GM23338 (cell line): ENCODE results near the gene CUEDC1. TPM values are rescaled to one million over a fixed set of nuclear protein-coding genes. Genes with fewer than 3 reads are reported as not detected.
A peak's percentile ranks its signal among the peaks of the same experiment; 100 is the strongest.

Source experiments
- ATAC-seq: fragments of 200-7000 bp; cut with Tn5 transposase; 3 replicates; pipeline ENCODE4 v1.9.1; 2020
- DNase-seq: peaks from one replicate; pipeline ENCODE4 v3.0.0-alpha.2; 2015; ENCODE audit warnings: low spot score
- H2AFZ ChIP-seq: fragments of 200-600 bp; sonication (generic); 2 replicates; pipeline ENCODE4 v1.8.0; 2016; ENCODE audit warnings: antibody characterized with exemption, mild to moderate bottlenecking, moderate library complexity
- H3F3A ChIP-seq: fragments of 200-600 bp; sonication (generic); replicated peaks from 2 replicates; pipeline ENCODE4 v1.8.0; 2017; ENCODE audit warnings: antibody characterized with exemption, mixed run types, low read depth
- H3K27ac ChIP-seq: fragments of 200-600 bp; sonication (generic); 2 replicates; pipeline ENCODE4 v1.6.1; 2016; ENCODE audit warnings: low read depth
- H3K27me3 ChIP-seq: fragments of 200-600 bp; sonication (generic); 2 replicates; pipeline ENCODE4 v1.8.0; 2016; ENCODE audit warnings: mild to moderate bottlenecking, mixed run types, moderate library complexity; ENCODE audit not compliant: insufficient read depth
- H3K36me3 ChIP-seq: fragments of 200-600 bp; sonication (generic); 2 replicates; pipeline ENCODE4 v1.8.0; 2016; ENCODE audit warnings: mild to moderate bottlenecking; ENCODE audit not compliant: insufficient read depth
- H3K4me1 ChIP-seq: fragments of 200-600 bp; sonication (generic); 2 replicates; pipeline ENCODE4 v1.8.0; 2016; ENCODE audit warnings: mild to moderate bottlenecking, moderate library complexity; ENCODE audit not compliant: insufficient read depth
- H3K4me2 ChIP-seq: fragments of 200-600 bp; sonication (generic); 2 replicates; pipeline ENCODE4 v1.7.1; 2017; ENCODE audit warnings: mixed run types
- H3K4me3 ChIP-seq: fragments of 200-600 bp; sonication (generic); 2 replicates; pipeline ENCODE4 v1.6.1; 2016; ENCODE audit warnings: mixed run types
- H3K79me2 ChIP-seq: fragments of 200-600 bp; sonication (generic); replicated peaks from 2 replicates; pipeline ENCODE4 v1.8.0; 2017; ENCODE audit warnings: mild to moderate bottlenecking; ENCODE audit not compliant: insufficient read depth
- H3K9me2 ChIP-seq: fragments of 200-600 bp; sonication (generic); 2 replicates; pipeline ENCODE4 v1.8.0; 2017; ENCODE audit not compliant: insufficient read depth
- H4K20me1 ChIP-seq: fragments of 200-600 bp; sonication (generic); replicated peaks from 2 replicates; pipeline ENCODE4 v1.8.0; 2017; ENCODE audit warnings: mild to moderate bottlenecking; ENCODE audit not compliant: insufficient read depth
- H3K27ac Mint-ChIP-seq: 2 replicates; pipeline ENCODE4 v1.8.0; 2020; ENCODE audit warnings: inconsistent platforms, mild to moderate bottlenecking, moderate library complexity, mixed read lengths
- H3K27me3 Mint-ChIP-seq: 3 replicates; pipeline ENCODE4 v1.8.0; 2022; ENCODE audit warnings: low read depth, mild to moderate bottlenecking, moderate library complexity, mixed read lengths, inconsistent platforms; ENCODE audit not compliant: insufficient read depth, poor library complexity
- H3K36me3 Mint-ChIP-seq: 3 replicates; pipeline ENCODE4 v1.8.0; 2021; ENCODE audit warnings: low read depth, mild to moderate bottlenecking, inconsistent platforms, moderate library complexity, mixed read lengths
- H3K4me1 Mint-ChIP-seq: 3 replicates; pipeline ENCODE4 v1.8.0; 2020; ENCODE audit warnings: mild to moderate bottlenecking, inconsistent platforms, mixed read lengths
- H3K4me3 Mint-ChIP-seq: 3 replicates; pipeline ENCODE4 v1.8.0; 2021; ENCODE audit warnings: moderate library complexity, mild to moderate bottlenecking, inconsistent platforms, mixed read lengths
- H3K9me3 Mint-ChIP-seq: 3 replicates; pipeline ENCODE4 v1.8.0; 2020; ENCODE audit warnings: moderate library complexity, mild to moderate bottlenecking, inconsistent platforms, mixed read lengths
- CREB1 ChIP-seq: fragments of 250-450 bp; sonication (Bioruptor Pico); IDR thresholded peaks from 2 replicates; pipeline ENCODE4 v1.5.0; 2020; ENCODE audit warnings: low read depth, mild to moderate bottlenecking, moderate library complexity
- ETS1 ChIP-seq: IDR thresholded peaks from 2 replicates; pipeline ENCODE4 v1.6.1; 2016; ENCODE audit warnings: antibody characterized with exemption
- EZH2 ChIP-seq: fragments of 200-600 bp; sonication (generic); IDR thresholded peaks from one replicate; pipeline ENCODE4 v1.8.0; 2017; ENCODE audit warnings: antibody characterized with exemption, mild to moderate bottlenecking, low read depth; ENCODE audit not compliant: unreplicated experiment
- EZH2phosphoT487 ChIP-seq: fragments of 200-600 bp; sonication (generic); IDR thresholded peaks from one replicate; pipeline ENCODE4 v1.8.1; 2018; ENCODE audit warnings: antibody characterized with exemption; ENCODE audit not compliant: unreplicated experiment
- JUNB ChIP-seq: IDR thresholded peaks from one replicate; pipeline ENCODE4 v1.6.1; 2016; ENCODE audit warnings: antibody characterized with exemption; ENCODE audit not compliant: unreplicated experiment
- NANOG ChIP-seq: IDR thresholded peaks from 2 replicates; pipeline ENCODE4 v1.6.1; 2016; ENCODE audit warnings: antibody characterized with exemption, borderline replicate concordance
- POLR2AphosphoS5 ChIP-seq: IDR thresholded peaks from 2 replicates; pipeline ENCODE4 v1.6.1; 2016; ENCODE audit warnings: antibody characterized with exemption, low read depth
- ZNF114 ChIP-seq: fragments of 250-450 bp; sonication (Bioruptor Pico); IDR thresholded peaks from 2 replicates; pipeline ENCODE4 v1.5.0; 2020; ENCODE audit warnings: mild to moderate bottlenecking, moderate library complexity
- ZNF331 ChIP-seq: fragments of 250-450 bp; sonication (Bioruptor Pico); IDR thresholded peaks from 2 replicates; pipeline ENCODE4 v1.5.0; 2020; ENCODE audit warnings: low read depth, mild to moderate bottlenecking, moderate library complexity
- ZNF462 ChIP-seq: fragments of 250-450 bp; sonication (Bioruptor Pico); IDR thresholded peaks from 2 replicates; pipeline ENCODE4 v1.5.0; 2020; ENCODE audit warnings: mild to moderate bottlenecking, moderate library complexity
- polyA plus RNA-seq: library from polyadenylated mRNA; unstranded; fragments of >200 nt; fragmentation: Nextera tagmentation; extraction: Ambion mirVana; gene quantifications from 2 replicates; pipeline ENCODE4 v1.2.1, GENCODE V29; 2016
- total RNA-seq: library from RNA; depleted of rRNA; stranded (reverse); fragments of >200 nt; shearing (Covaris generic); gene quantifications from 2 replicates; pipeline ENCODE4 v1.2.3, GENCODE V29; 2014

Gene CUEDC1
- total and polyA plus RNA-seq, 2 experiments from 2014 or later = 3.0 to 7.7 TPM

GRCh38 chr17:57881143-57881542, 74.1 kb downstream of the CUEDC1 start (continued):
- TF ChIP-seq ZNF462 (CRISPR knock-in tag) = no peak

GRCh38 chr17:57880086-57880456, 75.1 kb downstream of the CUEDC1 start:
- peaks cover 14% of the 10 kb centered on the region; the same call in 1 of the 2 replicates for H3K27me3 ChIP-seq
- Mint-ChIP-seq H3K36me3 (peaks cover 13% of the 10 kb centered on the region), H3K27ac (no peak overlapping the region), H3K9me3 (peaks cover 10% of the 10 kb centered on the region; the same call in 2 of the 3 replicates), H3K4me3 (no peak overlapping the region), H3K27me3 (peaks cover 31% of the 10 kb centered on the region), H3K4me1 (peaks cover 64% of the 10 kb centered on the region)
- peak overlapping the region; percentile 25 for H3K4me2 ChIP-seq
- no peak for ATAC-seq
- no peak for DNase-seq
- H3F3A ChIP-seq = peaks cover 25% of the 10 kb centered on the region; the same call in 1 of the 2 replicates
- peaks cover 52% of the 10 kb centered on the region for H3K4me1 ChIP-seq
- H3K79me2 ChIP-seq = no peaks in the 10 kb centered on the region
- no peak overlapping the region for H3K4me3 ChIP-seq
- H3K27ac ChIP-seq = no peak overlapping the region
- H2AFZ ChIP-seq = no peak overlapping the region
- H3K9me2 ChIP-seq = no peaks in the 10 kb centered on the region
- H3K36me3 ChIP-seq = no peaks in the 10 kb centered on the region; the same call in 1 of the 2 replicates
- no peaks in the 10 kb centered on the region for H4K20me1 ChIP-seq
- TF ChIP-seq CREB1 (CRISPR knock-in tag) (no peak), ZNF114 (CRISPR knock-in tag) (no peak), ZNF331 (CRISPR knock-in tag) (no peak), ZNF462 (CRISPR knock-in tag) (no peak), NANOG (no peak), JUNB (no peak), EZH2phosphoT487 (no peak), ETS1 (no peak), EZH2 (no peak), POLR2AphosphoS5 (no peak)
